22Rv1 (cell line): Measurements from ENCODE around the gene ATP13A5.

Experiments used
- H3K27ac ChIP-seq: fragments of 450-650 bp; 2 replicates; pipeline ENCODE4 v1.5.1; 2017
- CTCF ChIP-seq: fragments of 450-650 bp; IDR thresholded peaks from 2 replicates; pipeline ENCODE4 v1.5.1; 2017; ENCODE audit warnings: mild to moderate bottlenecking
- ZFX ChIP-seq: fragments of 450-650 bp; IDR thresholded peaks from 2 replicates; pipeline ENCODE4 v1.6.1; 2017; ENCODE audit warnings: antibody characterized with exemption, borderline replicate concordance

Gene ATP13A5

GRCh38 chr3:193297421-193297820 is 81.1 kb downstream of the ATP13A5 start:
- no peak overlapping the region for H3K27ac ChIP-seq
- TF ChIP-seq CTCF (no peak), ZFX (no peak)

GRCh38 chr3:193295985-193296384 is 82.6 kb downstream of the ATP13A5 start:
- no peak overlapping the region for H3K27ac ChIP-seq
- TF ChIP-seq ZFX (no peak), CTCF (no peak)

- no peak for TF ChIP-seq CTCF
- TF ChIP-seq ZFX = no peak
- H3K27ac ChIP-seq = no peak overlapping the region
These were observed 86.2 kb downstream of the ATP13A5 start for GRCh38 chr3:193292386-193292785.

- TF ChIP-seq ZFX = no peak
- no peak for TF ChIP-seq CTCF
- no peak overlapping the region for H3K27ac ChIP-seq
These were observed 107.3 kb downstream of the ATP13A5 start for GRCh38 chr3:193271101-193271840.

GRCh38 chr3:193270451-193270850 is 108.1 kb downstream of the ATP13A5 start:
- no peak overlapping the region for H3K27ac ChIP-seq
- TF ChIP-seq ZFX (no peak), CTCF (no peak)

- H3K27ac ChIP-seq = no peak overlapping the region
- TF ChIP-seq CTCF = no peak
- no peak for TF ChIP-seq ZFX
These were observed 109.1 kb downstream of the ATP13A5 start for GRCh38 chr3:193269343-193270028.

GRCh38 chr3:193262707-193263106 is 115.8 kb downstream of the ATP13A5 start:
- no peak overlapping the region for H3K27ac ChIP-seq
- TF ChIP-seq CTCF (no peak), ZFX (no peak)
